SK-N-SH treated with all-trans-retinoic acid at 6 μM for 48 hours (cell line): ENCODE results near the gene STK11.

Experiments
- ATAC-seq: fragments of 200-7000 bp; cut with Tn5 transposase; 3 replicates; pipeline ENCODE4 v1.9.1; 2020; ENCODE audit warnings: mild to moderate bottlenecking, moderate library complexity
- ARNTL ChIP-seq: fragments of 450-650 bp; formaldehyde crosslinking; IDR thresholded peaks from 2 replicates; pipeline ENCODE4 v1.5.0; 2020; ENCODE audit warnings: low read depth, mild to moderate bottlenecking, moderate library complexity, borderline replicate concordance
- BACH2 ChIP-seq: fragments of 250-450 bp; sonication (Bioruptor Pico); IDR thresholded peaks from 2 replicates; pipeline ENCODE4 v1.9.0; 2021; ENCODE audit warnings: mild to moderate bottlenecking, borderline replicate concordance
- CSDC2 ChIP-seq: fragments of 250-450 bp; sonication (Bioruptor Pico); IDR thresholded peaks from 2 replicates; pipeline ENCODE4 v1.5.0; 2020; ENCODE audit warnings: mild to moderate bottlenecking, moderate library complexity
- ESRRG ChIP-seq: fragments of 250-450 bp; sonication (Bioruptor Pico); IDR thresholded peaks from 2 replicates; pipeline ENCODE4 v1.6.1; 2021; ENCODE audit warnings: mild to moderate bottlenecking
- GLIS3 ChIP-seq: fragments of 250-450 bp; sonication (Bioruptor Pico); IDR thresholded peaks from 2 replicates; pipeline ENCODE4 v1.5.0; 2020; ENCODE audit warnings: mild to moderate bottlenecking, moderate library complexity
- ISL1 ChIP-seq: fragments of 250-450 bp; sonication (Bioruptor Pico); IDR thresholded peaks from 2 replicates; pipeline ENCODE4 v2.1.2; 2022; ENCODE audit warnings: mild to moderate bottlenecking, moderate library complexity
- OSR1 ChIP-seq: fragments of 250-450 bp; sonication (Bioruptor Pico); IDR thresholded peaks from 2 replicates; pipeline ENCODE4 v1.8.0; 2022; ENCODE audit warnings: moderate library complexity, mild to moderate bottlenecking, inconsistent platforms
- PATZ1 ChIP-seq: fragments of 250-450 bp; sonication (Bioruptor Pico); IDR thresholded peaks from 2 replicates; pipeline ENCODE4 v1.8.0; 2020; ENCODE audit warnings: mild to moderate bottlenecking, moderate library complexity, borderline replicate concordance
- POU6F1 ChIP-seq: fragments of 250-450 bp; sonication (Bioruptor Pico); IDR thresholded peaks from 2 replicates; pipeline ENCODE4 v1.8.0; 2021; ENCODE audit warnings: low read depth, mild to moderate bottlenecking, moderate library complexity, borderline replicate concordance
- PPARA ChIP-seq: fragments of 250-450 bp; sonication (Bioruptor Pico); IDR thresholded peaks from 2 replicates; pipeline ENCODE4 v1.5.0; 2020; ENCODE audit warnings: mild to moderate bottlenecking, borderline replicate concordance
- SNAI2 ChIP-seq: fragments of 250-450 bp; sonication (Bioruptor Pico); IDR thresholded peaks from 2 replicates; pipeline ENCODE4 v1.5.0; 2020; ENCODE audit warnings: mild to moderate bottlenecking, moderate library complexity
- TCF4 ChIP-seq: fragments of 250-450 bp; sonication (Bioruptor Pico); IDR thresholded peaks from 2 replicates; pipeline ENCODE4 v1.8.0; 2021; ENCODE audit warnings: mild to moderate bottlenecking, moderate library complexity, borderline replicate concordance
- TOX ChIP-seq: fragments of 250-450 bp; sonication (Bioruptor Pico); IDR thresholded peaks from 2 replicates; pipeline ENCODE4 v1.8.0; 2021; ENCODE audit warnings: mild to moderate bottlenecking, moderate library complexity, borderline replicate concordance
- ZC3H10 ChIP-seq: fragments of 250-450 bp; sonication (Bioruptor Pico); IDR thresholded peaks from 2 replicates; pipeline ENCODE4 v1.5.1; 2021; ENCODE audit warnings: mild to moderate bottlenecking, moderate library complexity
- ZFP3 ChIP-seq: fragments of 250-450 bp; sonication (Bioruptor Pico); IDR thresholded peaks from 2 replicates; pipeline ENCODE4 v1.5.0; 2020; ENCODE audit warnings: mild to moderate bottlenecking, moderate library complexity
- ZFP30 ChIP-seq: fragments of 450-650 bp; formaldehyde crosslinking; IDR thresholded peaks from 2 replicates; pipeline ENCODE4 v1.5.0; 2022; ENCODE audit warnings: mild to moderate bottlenecking, moderate library complexity
- ZNF565 ChIP-seq: fragments of 450-650 bp; formaldehyde crosslinking; conservative IDR thresholded peaks from 2 replicates; pipeline ENCODE4 v1.5.0; 2020; ENCODE audit warnings: low read depth, mild to moderate bottlenecking, moderate library complexity
- ZNF70 ChIP-seq: fragments of 450-650 bp; formaldehyde crosslinking; IDR thresholded peaks from 2 replicates; pipeline ENCODE4 v1.5.0; 2020; ENCODE audit warnings: mild to moderate bottlenecking, moderate library complexity
- ZNF8 ChIP-seq: fragments of 450-650 bp; formaldehyde crosslinking; IDR thresholded peaks from 2 replicates; pipeline ENCODE4 v1.5.0; 2020; ENCODE audit warnings: mild to moderate bottlenecking, moderate library complexity
- TF ChIP-seq, protein P1 (sequence below): fragments of 250-450 bp; sonication (Bioruptor Pico); IDR thresholded peaks from 2 replicates; pipeline ENCODE4 v1.5.1; 2020; ENCODE audit warnings: low read depth, mild to moderate bottlenecking, moderate library complexity
- TF ChIP-seq, protein P2 (sequence below): fragments of 250-450 bp; sonication (Bioruptor Pico); IDR thresholded peaks from 2 replicates; pipeline ENCODE4 v1.5.1; 2021; ENCODE audit warnings: mild to moderate bottlenecking, moderate library complexity

The STK11 gene

GRCh38 chr19:1262623-1263123 is 57.1 kb downstream of the STK11 start:
- no peak for TF ChIP-seq BACH2
- no peak for TF ChIP-seq ZC3H10 (CRISPR knock-in tag)
- TF ChIP-seq ISL1 (CRISPR knock-in tag): no peak
- no peak for TF ChIP-seq PPARA (CRISPR knock-in tag)
- ATAC-seq: no peak

DNA sequence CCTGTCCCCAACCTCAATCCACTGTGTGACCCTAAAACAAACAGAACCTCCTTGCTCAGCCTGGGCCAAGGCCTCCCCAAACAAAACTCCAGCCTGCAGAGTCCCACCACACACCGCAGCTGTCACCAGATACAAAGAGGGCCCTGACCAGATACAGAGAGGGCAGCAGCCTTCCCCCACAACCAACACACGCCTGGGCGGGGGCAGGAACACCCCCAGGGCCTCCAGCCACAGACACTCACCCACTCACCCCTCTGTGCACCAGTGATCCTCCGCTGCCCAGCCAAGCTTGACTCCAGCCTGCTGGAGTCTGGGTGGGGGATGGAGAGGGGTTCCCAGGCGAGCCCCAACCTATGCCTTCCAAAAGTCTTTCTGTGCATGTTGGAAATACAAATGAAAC is 57.6 kb downstream of the STK11 start:
- ATAC-seq: no peak
- no peak for TF ChIP-seq CSDC2
- TF ChIP-seq POU6F1 (CRISPR knock-in tag): no peak
- TF ChIP-seq, protein P1, sequence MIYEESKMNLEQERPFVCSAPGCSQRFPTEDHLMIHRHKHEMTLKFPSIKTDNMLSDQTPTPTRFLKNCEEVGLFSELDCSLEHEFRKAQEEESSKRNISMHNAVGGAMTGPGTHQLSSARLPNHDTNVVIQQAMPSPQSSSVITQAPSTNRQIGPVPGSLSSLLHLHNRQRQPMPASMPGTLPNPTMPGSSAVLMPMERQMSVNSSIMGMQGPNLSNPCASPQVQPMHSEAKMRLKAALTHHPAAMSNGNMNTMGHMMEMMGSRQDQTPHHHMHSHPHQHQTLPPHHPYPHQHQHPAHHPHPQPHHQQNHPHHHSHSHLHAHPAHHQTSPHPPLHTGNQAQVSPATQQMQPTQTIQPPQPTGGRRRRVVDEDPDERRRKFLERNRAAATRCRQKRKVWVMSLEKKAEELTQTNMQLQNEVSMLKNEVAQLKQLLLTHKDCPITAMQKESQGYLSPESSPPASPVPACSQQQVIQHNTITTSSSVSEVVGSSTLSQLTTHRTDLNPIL (CRISPR knock-in tag): no peak
- TF ChIP-seq OSR1 (CRISPR knock-in tag): no peak
- no peak for TF ChIP-seq ZFP30 (CRISPR knock-in tag)
- no peak for TF ChIP-seq PATZ1
- TF ChIP-seq SNAI2 (CRISPR knock-in tag): no peak
- TF ChIP-seq ZC3H10 (CRISPR knock-in tag): no peak
- TF ChIP-seq ZNF8 (CRISPR knock-in tag): no peak
- no peak for TF ChIP-seq TCF4

DNA sequence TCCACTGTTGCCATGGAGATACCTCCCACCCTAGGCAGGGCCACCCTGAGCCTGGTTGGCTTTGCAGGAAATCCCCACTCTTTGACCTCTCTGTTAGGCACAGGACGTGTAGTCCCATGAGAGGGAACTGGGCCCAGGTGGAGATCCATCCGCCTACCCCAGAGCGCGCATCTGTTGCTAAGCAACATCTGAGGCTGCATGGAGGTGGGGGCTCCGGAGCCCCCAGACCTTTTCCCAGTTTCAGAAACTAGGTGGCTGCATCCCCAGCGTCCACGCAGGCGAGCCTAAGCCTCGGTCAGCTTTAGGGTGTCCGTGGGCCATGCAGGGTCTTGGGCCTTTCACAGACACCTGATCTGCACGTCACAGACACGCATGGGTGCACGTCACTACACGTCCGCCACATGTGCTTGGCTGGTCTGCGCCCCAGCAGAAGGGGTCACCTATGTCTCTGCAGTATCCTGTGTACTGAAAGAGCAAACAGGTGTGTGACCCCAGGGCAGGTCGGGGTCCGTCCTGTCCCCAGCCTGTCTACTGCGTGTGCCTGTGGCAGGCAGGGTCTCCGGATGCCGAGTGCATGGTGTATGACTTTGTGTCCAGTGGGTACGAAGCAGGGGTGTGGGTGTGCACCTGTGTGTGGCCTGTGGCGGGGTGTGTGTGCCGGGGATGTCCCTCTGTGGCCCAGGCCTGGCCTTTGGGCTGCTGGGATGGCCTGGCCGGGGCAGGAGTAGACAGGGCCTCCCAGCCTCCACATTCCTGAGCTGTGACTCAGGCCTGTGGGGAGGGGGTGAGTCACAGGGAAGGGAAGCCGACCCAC is 59.4 kb downstream of the STK11 start:
- ATAC-seq: peak; percentile 23
- TF ChIP-seq ESRRG (CRISPR knock-in tag) (no peak), ZFP3 (CRISPR knock-in tag) (no peak), TCF4 (no peak)

DNA sequence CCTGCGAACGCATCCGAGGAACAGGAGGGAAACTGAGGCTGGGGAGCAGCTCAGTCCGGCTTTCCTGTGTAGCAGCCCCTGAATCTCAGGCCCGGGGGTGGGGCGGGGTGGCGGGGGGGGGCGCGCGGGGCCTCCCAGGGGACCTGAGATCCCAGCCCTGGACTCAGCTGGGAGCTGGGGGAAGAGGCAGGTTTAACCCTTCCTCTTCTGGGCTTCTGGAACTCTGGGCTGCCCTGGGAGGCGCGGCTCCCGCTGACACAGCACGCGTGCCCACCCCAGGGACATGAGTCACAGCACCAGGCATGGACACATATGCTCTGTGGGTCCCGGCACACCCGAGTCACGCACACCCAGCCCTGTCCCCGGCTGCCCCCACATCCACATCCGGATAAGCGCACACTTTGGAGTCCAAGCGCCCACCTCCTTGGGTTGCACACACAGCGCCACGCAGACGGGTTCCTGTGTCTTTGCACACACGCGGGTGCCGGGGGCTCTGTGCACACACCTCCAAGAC is 60.1 kb downstream of the STK11 start:
- peak; percentile 2 for ATAC-seq
- TF ChIP-seq CSDC2 (no peak), BACH2 (no peak), POU6F1 (CRISPR knock-in tag) (no peak), PATZ1 (no peak), SNAI2 (CRISPR knock-in tag) (no peak), TOX (CRISPR knock-in tag) (no peak), ZC3H10 (CRISPR knock-in tag) (no peak), ARNTL (CRISPR knock-in tag) (no peak), TCF4 (no peak), ESRRG (CRISPR knock-in tag) (no peak), ZNF70 (CRISPR knock-in tag) (no peak), ZFP3 (CRISPR knock-in tag) (no peak), ZNF565 (CRISPR knock-in tag) (no peak), GLIS3 (CRISPR knock-in tag) (no peak), ZNF8 (CRISPR knock-in tag) (no peak)
- TF ChIP-seq, protein P1 (CRISPR knock-in tag): no peak
- TF ChIP-seq, protein P2, sequence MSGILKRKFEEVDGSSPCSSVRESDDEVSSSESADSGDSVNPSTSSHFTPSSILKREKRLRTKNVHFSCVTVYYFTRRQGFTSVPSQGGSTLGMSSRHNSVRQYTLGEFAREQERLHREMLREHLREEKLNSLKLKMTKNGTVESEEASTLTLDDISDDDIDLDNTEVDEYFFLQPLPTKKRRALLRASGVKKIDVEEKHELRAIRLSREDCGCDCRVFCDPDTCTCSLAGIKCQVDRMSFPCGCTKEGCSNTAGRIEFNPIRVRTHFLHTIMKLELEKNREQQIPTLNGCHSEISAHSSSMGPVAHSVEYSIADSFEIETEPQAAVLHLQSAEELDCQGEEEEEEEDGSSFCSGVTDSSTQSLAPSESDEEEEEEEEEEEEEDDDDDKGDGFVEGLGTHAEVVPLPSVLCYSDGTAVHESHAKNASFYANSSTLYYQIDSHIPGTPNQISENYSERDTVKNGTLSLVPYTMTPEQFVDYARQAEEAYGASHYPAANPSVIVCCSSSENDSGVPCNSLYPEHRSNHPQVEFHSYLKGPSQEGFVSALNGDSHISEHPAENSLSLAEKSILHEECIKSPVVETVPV: no peak
